Gastrocnemius medialis (tissue), 4 donors: ENCODE measurements around the gene LUZP2. TPM values are rescaled to one million over a fixed set of nuclear protein-coding genes. Genes with fewer than 3 reads are reported as not detected.
"Not testable (repeated sequence)": the region's sequence is repeated elsewhere in the genome, so short reads cannot be mapped to it uniquely, and the experiment has no call there.

Experiments
- ATAC-seq, 2 donors: fragments of 150-250 bp; one replicate each; pipeline ENCODE4 v1.9.1; 2016
- DNase-seq, 2 donors: peaks; one replicate each; pipeline ENCODE4 v3.0.0-alpha.2; 2019
- H3K27ac ChIP-seq, 4 donors: fragments of 200-600 bp; sonication (generic); 1 replicate in 1 of 4; 2 replicates in 3 of 4; pipeline ENCODE4 v1.5.1; 2016 to 2018; ENCODE audit warnings: mild to moderate bottlenecking in 2 of 4, moderate library complexity in 1 of 4
- H3K27me3 ChIP-seq, 3 donors: fragments of 200-600 bp; sonication (generic) in 2 of 3; 1 replicate in 1 of 3; 2 replicates in 2 of 3; pipeline versions ENCODE4 v1.5.1 to v1.6.0; 2016 to 2019; ENCODE audit warnings: mild to moderate bottlenecking in 1 of 3, moderate library complexity in 1 of 3
- H3K36me3 ChIP-seq, 2 donors: fragments of 200-600 bp; sonication (generic) in 1 of 2; one replicate each; pipeline ENCODE4 v1.5.1; 2017 to 2018
- H3K4me1 ChIP-seq, 2 donors: fragments of 200-600 bp; sonication (generic) in 1 of 2; one replicate each; pipeline ENCODE4 v1.5.1; 2016 to 2017; ENCODE audit warnings: mild to moderate bottlenecking in 2 of 2
- H3K4me3 ChIP-seq, 4 donors: fragments of 200-600 bp; sonication (generic) in 3 of 4; 1 replicate in 1 of 4; 2 replicates in 3 of 4; pipeline ENCODE4 v1.5.1; 2016 to 2019; ENCODE audit warnings: mild to moderate bottlenecking in 2 of 4
- H3K9me3 ChIP-seq, 3 donors: fragments of 200-600 bp; sonication (generic) in 2 of 3; 1 replicate in 1 of 3; 2 replicates in 2 of 3; pipeline ENCODE4 v1.5.1; 2016 to 2019
- CTCF ChIP-seq, 5 experiments: fragments of 450-650 bp in 3 of 5; fragments of 200-600 bp in 2 of 5; sonication (generic) in 2 of 5; IDR thresholded peaks in 4 of 5; conservative IDR thresholded peaks in 1 of 5; 1 replicate in 4 of 5; 2 replicates in 1 of 5; pipeline ENCODE4 v1.5.1; 2016 to 2019; ENCODE audit warnings: antibody characterized with exemption in 5 of 5, mild to moderate bottlenecking in 3 of 5, moderate library complexity in 3 of 5
- POLR2A ChIP-seq, 2 donors: fragments of 450-650 bp; IDR thresholded peaks; one replicate each; pipeline ENCODE4 v1.6.1; 2017; ENCODE audit warnings: antibody characterized with exemption in 2 of 2, mild to moderate bottlenecking in 2 of 2, moderate library complexity in 2 of 2
- in situ Hi-C, 4 donors: fragments of 200-750 bp; cut with MboI; loops; one replicate each; pipeline versions ENCODE4 v1.15.0 to v1.8.0; 2017; ENCODE audit warnings: low sequenced_read_pairs in 4 of 4
- intact Hi-C: fragments of 100-400 bp; cut with DNase I; formaldehyde crosslinking; loops from one replicate; pipeline ENCODE4 v1.15.1; 2023; ENCODE audit warnings: low total_unique reads
- total RNA-seq, 4 donors: library from RNA; depleted of rRNA; stranded (reverse); fragments of >200 nt; gene quantifications; one replicate each; pipeline versions ENCODE4 v1.1.0 to v1.2.3, GENCODE V29; 2016

LUZP2 gene
- total RNA-seq, 4 donors from 2014 or later: not detected

DNA sequence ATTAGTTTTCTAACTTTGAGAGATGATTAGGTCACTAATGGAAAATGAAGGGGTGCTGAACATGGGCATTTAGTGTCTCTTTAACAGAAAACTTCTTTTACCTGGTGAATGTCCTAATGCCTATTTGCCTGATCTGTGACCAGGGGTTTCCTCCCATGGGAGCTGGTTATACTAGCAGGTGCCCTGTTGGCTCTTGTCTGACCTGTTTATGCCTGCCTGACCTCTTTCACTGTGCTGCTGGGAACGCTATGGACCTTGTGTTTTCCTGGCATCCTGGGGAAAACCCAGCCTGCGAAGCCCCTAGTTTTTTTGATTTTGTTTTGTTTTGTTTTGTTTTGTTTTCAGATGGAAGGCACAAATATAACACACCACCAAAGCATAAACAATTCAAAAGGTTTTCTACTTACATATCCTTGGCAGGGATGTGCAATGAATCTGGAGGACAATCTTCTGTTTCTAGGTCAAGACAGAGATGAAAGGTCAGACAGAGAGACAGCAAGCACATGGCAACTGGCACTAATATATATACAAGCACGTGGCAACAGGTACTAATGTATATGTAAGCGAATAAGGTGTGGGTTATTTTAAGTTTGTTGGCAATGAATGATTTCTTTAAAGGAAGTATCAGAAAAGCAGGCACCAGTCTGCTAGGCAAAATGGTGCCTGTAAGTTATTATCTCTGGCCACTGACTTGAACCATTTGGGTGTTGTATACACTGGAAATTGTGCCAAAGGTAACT lies 390.2 kb downstream of the LUZP2 start:
- in situ Hi-C loops: no loop called here
- DNase-seq (no peak), ATAC-seq (no peak)
- TF ChIP-seq CTCF (IDR thresholded peaks at IDR 0.05 in 4 of 5, conservative IDR thresholded peaks at IDR 0.05 in 1 of 5): no peak
- TF ChIP-seq POLR2A (IDR thresholded peaks at IDR 0.05): no peak
- Histone ChIP-seq H3K27ac (no peak overlapping the region), H3K27me3 (no peaks in the 10 kb centered on the region), H3K36me3 (no peaks in the 10 kb centered on the region), H3K9me3 (no peaks in the 10 kb centered on the region), H3K4me3 (no peak overlapping the region), H3K4me1 (no peaks in the 10 kb centered on the region)
- intact Hi-C loops: no loop called here

DNA sequence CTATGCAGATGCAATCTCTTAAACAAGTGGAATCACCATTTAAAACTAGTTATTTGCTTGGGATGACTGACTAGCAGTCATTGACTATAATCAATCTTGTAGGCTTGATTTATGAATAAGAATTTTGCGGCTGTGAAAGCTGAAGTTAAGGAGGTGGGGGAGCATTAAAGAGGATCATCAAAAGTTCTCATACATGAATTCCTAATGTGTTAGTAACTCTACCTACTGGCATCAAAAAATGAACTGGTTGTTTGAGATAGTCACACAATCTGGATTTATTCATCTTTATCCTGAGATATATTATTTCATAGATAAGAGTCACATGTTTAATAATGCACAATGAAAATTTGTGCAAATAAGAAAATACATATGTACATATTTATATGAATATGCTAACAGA lies 393.6 kb downstream of the LUZP2 start:
- in situ Hi-C loops (no loop called here), intact Hi-C loops (no loop called here)
- no peaks in the 10 kb centered on the region for H3K4me1 ChIP-seq

DNA sequence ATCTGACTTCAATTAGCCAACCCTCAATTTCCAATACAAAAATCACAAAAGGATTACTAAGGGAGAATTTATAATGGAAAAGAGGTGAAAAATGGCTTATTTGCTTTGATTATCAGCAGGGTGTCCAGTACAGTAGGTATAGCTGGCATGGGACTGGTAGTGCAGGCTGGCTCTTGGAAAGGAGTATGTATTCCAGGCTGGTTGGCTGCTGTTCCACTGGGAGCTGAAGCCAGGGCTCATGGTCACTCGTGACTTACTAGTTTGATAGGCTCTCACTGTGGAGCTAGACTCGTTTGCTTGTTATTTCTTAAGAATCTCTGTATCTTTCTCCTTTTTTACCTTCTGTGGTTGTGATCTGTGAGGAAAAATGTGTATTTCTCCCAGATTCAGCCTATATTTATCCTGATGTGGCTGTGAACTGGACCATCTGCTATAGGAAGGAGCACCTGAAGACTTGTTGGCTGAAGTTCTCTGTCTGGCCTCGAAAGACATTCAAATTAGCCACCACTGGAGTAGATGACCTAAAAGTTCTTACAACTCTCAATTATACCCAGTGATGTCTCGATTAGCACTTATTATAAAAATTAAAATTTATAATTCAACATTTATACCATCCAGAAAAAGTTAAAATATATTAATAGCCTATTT lies 395.1 kb downstream of the LUZP2 start:
- H3K4me3 ChIP-seq, H3K36me3 ChIP-seq, intact Hi-C loops, H3K9me3 ChIP-seq, ATAC-seq, H3K4me1 ChIP-seq, DNase-seq, H3K27me3 ChIP-seq, H3K27ac ChIP-seq, in situ Hi-C loops: not testable (repeated sequence)

More for the DNA sequence above, 393.6 kb downstream of the LUZP2 start:
- Histone ChIP-seq H3K36me3 (no peaks in the 10 kb centered on the region), H3K9me3 (no peaks in the 10 kb centered on the region), H3K27ac (no peak overlapping the region), H3K4me3 (no peak overlapping the region), H3K27me3 (no peaks in the 10 kb centered on the region)
- DNase-seq: no peak
- no peak for ATAC-seq
- TF ChIP-seq POLR2A (IDR thresholded peaks at IDR 0.05) (no peak), CTCF (IDR thresholded peaks at IDR 0.05 in 4 of 5, conservative IDR thresholded peaks at IDR 0.05 in 1 of 5) (no peak)

DNA sequence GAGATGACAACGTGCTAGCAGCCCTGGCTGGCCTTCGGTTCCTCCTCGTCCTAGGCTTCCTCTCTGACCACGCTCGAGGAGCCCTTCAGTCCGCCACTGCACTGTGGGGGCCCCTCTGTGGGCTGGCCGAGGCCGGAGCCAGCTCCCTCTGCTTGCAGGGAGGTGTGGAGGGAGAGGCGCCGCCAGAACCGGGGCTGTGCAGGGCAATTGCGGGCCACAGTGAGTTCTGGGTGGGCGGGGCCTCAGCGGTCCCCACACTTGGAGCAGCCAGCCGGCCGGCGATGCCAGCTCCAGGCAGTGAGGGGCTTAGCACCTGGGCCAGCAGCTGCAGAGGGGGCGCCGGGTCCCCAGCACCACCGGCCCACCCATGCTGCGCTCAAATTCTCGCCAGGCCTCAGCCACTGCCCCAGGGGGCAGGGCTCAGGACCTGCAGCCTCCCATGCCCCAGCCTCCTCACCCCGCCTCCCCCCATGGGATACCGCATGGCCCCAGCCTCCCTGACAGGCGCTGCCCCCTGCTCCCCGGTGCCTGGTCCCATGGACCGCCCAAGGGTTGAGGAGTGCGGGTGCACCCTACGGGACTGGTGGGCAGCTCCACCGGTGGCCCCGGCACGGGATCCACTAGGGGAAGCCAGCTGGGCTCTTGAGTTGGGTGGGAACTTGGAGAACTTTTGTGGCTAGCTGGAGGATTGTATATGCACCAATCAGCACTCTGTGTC lies 399.4 kb downstream of the LUZP2 start:
- TF ChIP-seq POLR2A (IDR thresholded peaks at IDR 0.05) (no peak), CTCF (IDR thresholded peaks at IDR 0.05 in 4 of 5, conservative IDR thresholded peaks at IDR 0.05 in 1 of 5) (no peak)
- DNase-seq (no peak), ATAC-seq (no peak)
- in situ Hi-C loops (no loop called here), intact Hi-C loops (no loop called here)
- H3K4me1 ChIP-seq: no peaks in the 10 kb centered on the region
- H3K27ac ChIP-seq: no peak overlapping the region
- no peak overlapping the region for H3K4me3 ChIP-seq
- H3K9me3 ChIP-seq: no peaks in the 10 kb centered on the region
- no peaks in the 10 kb centered on the region for H3K27me3 ChIP-seq
- no peaks in the 10 kb centered on the region for H3K36me3 ChIP-seq

DNA sequence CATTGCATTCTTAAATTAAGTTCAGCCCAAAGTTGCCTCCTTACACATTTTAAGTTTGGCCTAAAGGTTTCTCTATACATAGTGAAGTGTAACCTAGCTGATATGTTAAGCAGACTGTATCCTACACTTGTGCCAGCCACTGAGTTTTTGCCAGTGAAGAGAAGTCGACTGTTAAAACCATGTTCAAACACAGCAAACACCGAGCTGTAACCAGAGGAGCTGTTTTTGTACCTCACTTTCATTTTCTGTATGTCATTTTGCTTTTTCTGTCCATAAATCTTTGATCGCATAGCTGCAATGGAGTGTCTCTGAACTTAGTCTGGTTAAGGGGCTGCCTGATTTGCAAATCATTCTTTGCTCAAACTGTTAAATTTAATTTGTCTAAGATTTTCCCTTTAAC lies 403.7 kb downstream of the LUZP2 start:
- intact Hi-C loops (no loop called here), in situ Hi-C loops (no loop called here)
- TF ChIP-seq CTCF (IDR thresholded peaks at IDR 0.05 in 4 of 5, conservative IDR thresholded peaks at IDR 0.05 in 1 of 5) (no peak), POLR2A (IDR thresholded peaks at IDR 0.05) (no peak)
- no peaks in the 10 kb centered on the region for H3K4me1 ChIP-seq
- H3K36me3 ChIP-seq: no peaks in the 10 kb centered on the region
- DNase-seq: no peak
- no peaks in the 10 kb centered on the region for H3K27me3 ChIP-seq
- no peaks in the 10 kb centered on the region for H3K9me3 ChIP-seq
- ATAC-seq: no peak
- no peak overlapping the region for H3K4me3 ChIP-seq
- no peak overlapping the region for H3K27ac ChIP-seq
